ENCODE measurements around the gene LCAT.

LCAT gene

DNA sequence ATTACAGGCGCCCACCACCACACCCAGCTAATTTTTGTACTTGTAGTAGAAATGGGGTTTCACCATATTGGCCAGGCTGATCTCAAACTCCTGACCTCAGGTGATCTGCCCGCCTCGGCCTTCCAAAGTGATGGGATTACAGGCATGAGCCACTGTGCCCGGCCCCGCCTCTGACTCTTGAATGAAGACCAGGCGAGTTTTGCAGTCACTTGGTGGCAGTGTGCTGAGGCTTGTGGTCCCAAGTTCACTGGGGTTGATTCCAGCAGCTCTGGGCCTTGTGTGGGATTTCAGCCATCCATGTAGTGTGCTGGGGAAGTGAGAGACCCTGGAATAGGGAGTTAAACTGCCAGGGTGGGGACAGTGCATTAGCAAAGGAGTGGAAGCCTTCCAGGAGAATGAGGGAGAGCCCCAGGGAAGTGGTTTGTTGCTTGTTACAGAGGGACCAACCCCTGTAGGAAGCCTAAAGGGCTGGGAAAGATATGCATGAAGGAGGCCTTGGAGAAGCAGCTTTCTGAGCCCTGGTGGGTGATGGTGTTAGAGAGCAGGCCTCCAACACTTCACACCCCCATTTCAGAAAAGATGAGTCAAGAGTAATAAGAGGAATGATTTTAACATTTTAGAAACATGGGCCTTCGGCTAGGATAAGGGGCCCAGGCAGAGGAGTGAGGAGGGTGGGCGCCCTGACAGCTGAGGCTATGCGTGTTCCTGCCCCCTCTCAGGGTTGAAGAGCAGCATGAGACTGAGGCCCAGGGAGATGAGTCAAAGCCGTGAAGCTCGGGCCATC, 36.3 kb downstream of the LCAT start:
- Histone ChIP-seq H3K9me3 (ENCODE audit: control insufficient read depth, insufficient read depth, low read length) (no peaks in the 10 kb centered on the region), H3K36me3 (ENCODE audit: insufficient read depth, low read length) (peaks cover 9% of the 10 kb centered on the region; the same call in 1 of the 2 replicates), H3K4me1 (ENCODE audit: insufficient read depth, low read length) (no peaks in the 10 kb centered on the region), H3K9ac (ENCODE audit: low read depth, low read length) (no peak overlapping the region)

DNA sequence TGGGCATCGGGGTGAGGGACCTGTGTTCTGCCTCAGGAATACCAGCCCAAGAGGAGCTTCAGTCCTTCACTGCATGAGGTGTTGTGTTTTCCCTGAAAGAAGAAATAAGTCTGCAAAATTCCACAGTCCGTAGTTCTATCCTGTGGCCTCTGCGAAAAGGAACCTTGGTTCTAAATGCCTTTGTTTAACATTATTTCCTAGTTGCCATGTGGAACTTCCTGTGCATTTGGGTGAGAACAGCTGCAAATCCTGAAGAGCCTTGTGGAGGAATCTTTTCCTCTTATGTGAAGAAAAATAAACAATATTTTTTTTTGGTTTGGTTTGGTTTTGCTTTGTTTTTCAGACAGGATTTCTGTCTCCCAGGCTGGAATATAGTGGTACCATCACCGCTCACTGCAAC, 41.1 kb downstream of the LCAT start:
- H3K36me3 ChIP-seq (ENCODE audit: insufficient read depth, low read length), result no peaks in the 10 kb centered on the region
- no peaks in the 10 kb centered on the region for H3K9me3 ChIP-seq (ENCODE audit: control insufficient read depth, insufficient read depth, low read length)
- H3K9ac ChIP-seq (ENCODE audit: low read depth, low read length), result no peak overlapping the region
- no peaks in the 10 kb centered on the region for H3K4me1 ChIP-seq (ENCODE audit: insufficient read depth, low read length)

- Histone ChIP-seq H3K9ac (ENCODE audit: low read depth, low read length) (no peak overlapping the region), H3K9me3 (ENCODE audit: control insufficient read depth, insufficient read depth, low read length) (no peaks in the 10 kb centered on the region), H3K36me3 (ENCODE audit: insufficient read depth, low read length) (no peaks in the 10 kb centered on the region)
Observed at GRCh38 chr16:67901734-67902133, 42.2 kb downstream of the LCAT start.

GRCh38 chr16:67897231-67897630, 46.7 kb downstream of the LCAT start:
- H3K4me1 ChIP-seq (ENCODE audit: insufficient read depth, low read length), result no peaks in the 10 kb centered on the region; the same call in 1 of the 2 replicates
- H3K9ac ChIP-seq (ENCODE audit: low read depth, low read length), result no peak overlapping the region
- no peaks in the 10 kb centered on the region for H3K9me3 ChIP-seq (ENCODE audit: control insufficient read depth, insufficient read depth, low read length)
- no peaks in the 10 kb centered on the region for H3K36me3 ChIP-seq (ENCODE audit: insufficient read depth, low read length)

More at GRCh38 chr16:67901734-67902133, 42.2 kb downstream of the LCAT start:
- H3K4me1 ChIP-seq (ENCODE audit: insufficient read depth, low read length), result no peaks in the 10 kb centered on the region

DNA sequence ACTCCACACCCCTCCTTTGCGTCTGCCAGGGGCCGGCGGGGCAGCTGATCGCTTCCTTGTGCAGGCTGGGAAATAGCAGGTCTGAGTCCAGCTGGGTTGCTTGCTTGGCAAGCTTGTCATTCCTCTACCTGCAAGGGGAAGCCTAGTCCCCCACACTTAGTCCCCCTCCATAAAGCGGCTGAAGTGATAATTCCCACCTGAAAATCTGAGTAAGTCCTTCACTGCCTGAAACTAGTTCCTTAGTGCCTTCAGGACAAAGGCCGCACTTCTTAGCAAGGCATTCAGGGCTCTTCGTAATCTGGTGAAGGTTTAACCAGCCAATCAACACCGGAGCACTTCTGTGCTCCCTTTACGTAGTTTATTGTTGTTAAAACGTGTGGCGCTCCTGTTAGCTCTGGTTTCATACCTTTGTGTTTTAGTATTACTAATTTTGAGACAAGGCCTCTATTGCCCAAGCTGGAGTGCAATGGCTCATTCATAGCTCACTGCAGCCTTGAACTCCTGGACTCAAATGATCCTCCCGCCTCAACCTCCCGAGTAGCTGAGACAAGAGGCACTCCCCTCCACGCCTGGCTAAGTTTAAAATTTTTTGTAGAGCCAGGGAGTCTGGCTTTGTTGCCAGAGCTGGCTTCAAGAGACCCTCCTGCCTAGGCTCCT, 50.0 kb downstream of the LCAT start:
- H3K9ac ChIP-seq (ENCODE audit: low read depth, low read length), result peak overlapping the region; percentile 97

DNA sequence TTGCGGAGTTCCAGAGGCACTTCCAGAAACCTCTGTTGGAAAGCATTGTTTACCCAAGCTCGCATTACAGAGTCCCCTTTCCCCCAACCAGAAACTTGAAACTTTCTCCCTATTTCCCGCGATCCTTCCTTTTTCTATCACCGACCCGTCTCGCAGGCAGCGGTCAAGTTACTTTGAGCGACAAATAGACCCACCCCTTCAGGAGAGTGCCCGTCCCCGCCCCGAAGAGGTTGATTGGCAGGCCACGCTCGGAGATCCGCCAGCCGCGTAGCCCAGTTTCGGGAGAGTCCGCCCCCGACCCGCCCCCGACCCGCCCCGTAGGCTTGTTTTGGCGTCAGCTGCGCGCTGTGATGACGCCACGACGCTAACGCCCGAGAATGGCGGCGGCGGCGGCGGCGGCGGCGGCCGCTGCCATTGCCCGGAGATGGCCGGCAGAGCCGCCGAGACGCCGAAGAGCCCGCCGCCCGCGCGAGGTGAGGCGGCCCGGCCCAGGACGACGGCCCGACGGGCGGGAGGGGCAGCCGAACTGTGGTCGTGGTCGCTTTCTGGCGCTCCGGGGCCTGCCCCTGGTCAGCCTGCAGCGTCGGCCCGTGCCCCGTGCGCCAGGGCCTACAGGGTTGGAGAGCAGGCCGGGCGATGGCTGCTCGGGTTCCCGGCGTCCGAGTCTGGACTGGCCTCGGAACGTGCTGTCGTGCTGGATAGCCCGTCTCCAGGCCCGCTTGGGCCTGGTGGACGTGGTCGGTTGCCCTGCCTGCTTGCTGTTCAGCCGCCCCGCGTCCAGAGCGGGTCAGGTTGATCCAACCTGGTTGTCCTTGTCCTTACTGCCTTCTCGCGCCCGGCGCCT, 50.8 kb downstream of the LCAT start, which contains the start of gene PSKH1:
TSS of gene PSKH1 (plus strand) at position 356 of the 844 bp plus-strand sequence. CDS start 15,496 bp downstream, outside the sequence.
- H3K36me3 ChIP-seq (ENCODE audit: insufficient read depth, low read length), result no peaks in the 10 kb centered on the region
- no peaks in the 10 kb centered on the region; the same call in 1 of the 2 replicates for H3K4me1 ChIP-seq (ENCODE audit: insufficient read depth, low read length)
- no peaks in the 10 kb centered on the region for H3K9me3 ChIP-seq (ENCODE audit: control insufficient read depth, insufficient read depth, low read length)
- peak within 1 kb of the TSS; percentile 97 for H3K9ac ChIP-seq (ENCODE audit: low read depth, low read length)

More for the DNA sequence above, 50.0 kb downstream of the LCAT start:
- Histone ChIP-seq H3K9me3 (ENCODE audit: control insufficient read depth, insufficient read depth, low read length) (no peaks in the 10 kb centered on the region), H3K36me3 (ENCODE audit: insufficient read depth, low read length) (no peaks in the 10 kb centered on the region), H3K4me1 (ENCODE audit: insufficient read depth, low read length) (no peaks in the 10 kb centered on the region; the same call in 1 of the 2 replicates)

- Histone ChIP-seq H3K36me3 (ENCODE audit: insufficient read depth, low read length) (no peaks in the 10 kb centered on the region), H3K9ac (ENCODE audit: low read depth, low read length) (peak overlapping the region; percentile 58; the same call in 1 of the 2 replicates)
Observed at GRCh38 chr16:67892375-67892774, 51.5 kb downstream of the LCAT start.

More at GRCh38 chr16:67892375-67892774, 51.5 kb downstream of the LCAT start:
- Histone ChIP-seq H3K4me1 (ENCODE audit: insufficient read depth, low read length) (no peaks in the 10 kb centered on the region; the same call in 1 of the 2 replicates), H3K9me3 (ENCODE audit: control insufficient read depth, insufficient read depth, low read length) (no peaks in the 10 kb centered on the region)
